CD4-positive, alpha-beta T cell (primary cell): ENCODE results near the gene SYK. TPM values are rescaled to one million over a fixed set of nuclear protein-coding genes. Genes with fewer than 3 reads are reported as not detected.

Experiments used
- ATAC-seq: fragments of 200-7000 bp; cut with Tn5 transposase; one replicate; pipeline ENCODE4 v1.10.0; 2022; ENCODE audit warnings: mild to moderate bottlenecking; ENCODE audit not compliant: poor library complexity
- CTCF ChIA-PET: fragments of 350-600 bp; sonication (Branson Sonifier 250); formaldehyde crosslinking; loops from one replicate; lab custom pipeline; 2021; ENCODE audit warnings: antibody characterized with exemption, inconsistent platforms; lab: Charles Lee
- POLR2A ChIA-PET: fragments of 350-600 bp; sonication (Branson Sonifier 250); formaldehyde crosslinking; loops from one replicate; lab custom pipeline; 2021; ENCODE audit warnings: antibody characterized with exemption, inconsistent platforms; lab: Charles Lee
- DNase-seq, 14 experiments: peaks; one replicate each; pipeline ENCODE4 v3.0.0-alpha.2; 2013 to 2020; ENCODE audit warnings: mixed read lengths in 2 of 14
- H3K27ac ChIP-seq, 2 donors: one replicate each; pipeline versions ENCODE4 v1.5.1 to v1.7.0; 2013; ENCODE audit warnings: low read length in 2 of 2, low read depth in 1 of 2, mild to moderate bottlenecking in 1 of 2
- H3K27me3 ChIP-seq, 2 experiments: 1 replicate in 1 of 2; 2 replicates in 1 of 2; pipeline versions ENCODE4 v1.6.1 to v1.7.0; 2013; ENCODE audit warnings: low read length in 2 of 2, control low read depth in 1 of 2, mild to moderate bottlenecking in 1 of 2, moderate library complexity in 1 of 2; ENCODE audit not compliant: insufficient read depth in 2 of 2, control insufficient read depth in 1 of 2
- H3K36me3 ChIP-seq: one replicate; pipeline ENCODE4 v1.6.1; 2013; ENCODE audit warnings: low read length, control low read depth; ENCODE audit not compliant: insufficient read depth
- H3K4me1 ChIP-seq: one replicate; pipeline ENCODE4 v1.6.1; 2013; ENCODE audit warnings: low read length, control low read depth; ENCODE audit not compliant: insufficient read depth
- H3K4me3 ChIP-seq: one replicate; pipeline ENCODE4 v1.5.1; 2013; ENCODE audit warnings: mild to moderate bottlenecking, low read length, moderate library complexity
- H3K9me3 ChIP-seq, 2 experiments: 1 replicate in 1 of 2; 2 replicates in 1 of 2; pipeline versions ENCODE4 v1.6.1 to v1.7.0; 2013; ENCODE audit warnings: low read length in 2 of 2, mild to moderate bottlenecking in 2 of 2, control low read depth in 1 of 2, moderate library complexity in 1 of 2; ENCODE audit not compliant: control insufficient read depth in 1 of 2, insufficient read depth in 1 of 2
- H3K27ac Mint-ChIP-seq: one replicate; pipeline ENCODE4 v1.8.0; 2020; ENCODE audit warnings: mixed read lengths
- H3K27me3 Mint-ChIP-seq: one replicate; pipeline ENCODE4 v1.8.0; 2021; ENCODE audit warnings: mixed read lengths
- H3K36me3 Mint-ChIP-seq: one replicate; pipeline ENCODE4 v1.8.0; 2021; ENCODE audit warnings: low read depth, mixed read lengths
- H3K4me1 Mint-ChIP-seq: one replicate; pipeline ENCODE4 v1.8.0; 2021; ENCODE audit warnings: low read depth, mixed read lengths
- H3K4me3 Mint-ChIP-seq: one replicate; pipeline ENCODE4 v1.8.0; 2020; ENCODE audit warnings: mild to moderate bottlenecking, mixed read lengths
- H3K9me3 Mint-ChIP-seq: one replicate; pipeline ENCODE4 v1.8.0; 2020; ENCODE audit warnings: mixed read lengths
- intact Hi-C, 2 experiments: fragments of 100-400 bp; cut with DNase I in 1 of 2; cut with micrococcal nuclease in 1 of 2; formaldehyde crosslinking; loops; one replicate each; pipeline versions ENCODE4 v1.15.1 to v1.9.0; 2023 to 2025; cut with DNase I, micrococcal nuclease
- total RNA-seq, 174 experiments: library from RNA in 2 of 174; stranded (reverse) in 2 of 174; gene quantifications; one replicate each; pipeline ENCODE4 v1.2.3 and lab custom pipeline; 2021 to 2026
- TF ChIP-seq, protein P1 (sequence below): fragments of 200-600 bp; IDR thresholded peaks from one replicate; pipeline ENCODE4 v1.8.0; 2022; ENCODE audit warnings: antibody characterized with exemption, mild to moderate bottlenecking

Gene SYK
- total RNA-seq, 2 experiments from 2014 or later, result 1.1 to 1.2 TPM

DNA sequence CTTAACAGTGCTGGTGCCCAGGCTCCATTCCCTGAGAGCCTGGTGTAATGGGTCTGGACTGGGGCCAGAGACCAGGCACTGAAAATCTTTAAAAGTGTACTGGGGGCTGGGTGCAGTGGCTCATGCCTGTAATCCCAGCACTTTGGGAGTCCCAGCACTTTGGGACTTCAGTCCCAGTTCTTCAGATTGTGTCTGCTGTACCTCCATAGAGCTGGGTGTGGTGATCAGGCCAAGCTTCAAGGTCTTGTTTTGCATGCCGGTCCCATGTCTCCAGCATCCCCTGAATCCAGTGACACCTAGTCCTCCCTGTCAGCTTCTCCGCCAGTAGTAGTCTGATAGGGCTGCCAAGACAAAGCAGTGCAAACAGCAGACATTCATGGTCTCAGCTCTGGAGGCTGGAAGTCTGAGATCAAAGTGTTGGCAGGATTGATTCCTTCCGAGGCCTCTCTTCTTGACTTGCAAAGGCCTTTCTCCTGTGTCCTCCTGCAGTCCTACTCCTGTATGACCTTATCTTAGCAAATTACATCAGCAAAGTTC, 108.2 kb downstream of the SYK start:
- Histone ChIP-seq H3K27ac (no peak overlapping the region), H3K4me3 (no peak overlapping the region), H3K27me3 (no peaks in the 10 kb centered on the region), H3K36me3 (no peaks in the 10 kb centered on the region), H3K9me3 (no peaks in the 10 kb centered on the region), H3K4me1 (no peaks in the 10 kb centered on the region)
- Mint-ChIP-seq H3K27me3 (no peaks in the 10 kb centered on the region), H3K9me3 (no peaks in the 10 kb centered on the region), H3K4me1 (no peaks in the 10 kb centered on the region), H3K36me3 (no peaks in the 10 kb centered on the region), H3K4me3 (no peak overlapping the region), H3K27ac (no peak overlapping the region)
- intact Hi-C loops, result loop anchor here in 1 of 2 experiments (10.0 kb wide), 1 partner anchor 345 kb away; no protein-coding TSS in a partner anchor
- POLR2A ChIA-PET, result no interaction called here
- ATAC-seq, result no peak
- CTCF ChIA-PET, result no interaction called here
- TF ChIP-seq, protein P1, sequence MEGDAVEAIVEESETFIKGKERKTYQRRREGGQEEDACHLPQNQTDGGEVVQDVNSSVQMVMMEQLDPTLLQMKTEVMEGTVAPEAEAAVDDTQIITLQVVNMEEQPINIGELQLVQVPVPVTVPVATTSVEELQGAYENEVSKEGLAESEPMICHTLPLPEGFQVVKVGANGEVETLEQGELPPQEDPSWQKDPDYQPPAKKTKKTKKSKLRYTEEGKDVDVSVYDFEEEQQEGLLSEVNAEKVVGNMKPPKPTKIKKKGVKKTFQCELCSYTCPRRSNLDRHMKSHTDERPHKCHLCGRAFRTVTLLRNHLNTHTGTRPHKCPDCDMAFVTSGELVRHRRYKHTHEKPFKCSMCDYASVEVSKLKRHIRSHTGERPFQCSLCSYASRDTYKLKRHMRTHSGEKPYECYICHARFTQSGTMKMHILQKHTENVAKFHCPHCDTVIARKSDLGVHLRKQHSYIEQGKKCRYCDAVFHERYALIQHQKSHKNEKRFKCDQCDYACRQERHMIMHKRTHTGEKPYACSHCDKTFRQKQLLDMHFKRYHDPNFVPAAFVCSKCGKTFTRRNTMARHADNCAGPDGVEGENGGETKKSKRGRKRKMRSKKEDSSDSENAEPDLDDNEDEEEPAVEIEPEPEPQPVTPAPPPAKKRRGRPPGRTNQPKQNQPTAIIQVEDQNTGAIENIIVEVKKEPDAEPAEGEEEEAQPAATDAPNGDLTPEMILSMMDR, result no peak
- no peak for DNase-seq

DNA sequence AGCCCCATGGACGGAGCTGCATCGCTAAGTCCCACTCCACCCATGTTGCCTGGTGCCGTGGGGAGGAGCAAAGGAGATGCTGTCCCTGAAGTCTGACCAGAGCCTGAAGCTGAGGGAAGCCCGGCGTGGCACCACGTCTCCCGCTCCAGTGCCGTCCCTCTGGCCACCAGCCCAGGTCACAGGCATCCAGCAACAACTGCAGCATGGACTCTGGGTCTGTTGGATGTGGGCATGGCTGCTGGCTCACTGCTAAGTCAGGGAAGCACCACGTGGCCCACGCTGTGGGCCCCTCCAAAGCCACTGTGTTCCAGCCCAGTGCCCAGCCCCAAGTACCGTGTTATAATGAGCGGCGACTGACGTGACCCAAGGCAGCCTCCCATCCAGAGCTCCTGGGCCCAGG, 112.6 kb downstream of the SYK start:
- no peak overlapping the region for H3K27ac ChIP-seq
- POLR2A ChIA-PET, result interaction anchor here (0.7 to 1.5 kb wide), 2 partner anchors 77 to 512 kb away, joined by 4 to 11 read pairs; no protein-coding TSS in a partner anchor
- no peaks in the 10 kb centered on the region for H3K9me3 ChIP-seq
- H3K36me3 ChIP-seq, result no peaks in the 10 kb centered on the region
- CTCF ChIA-PET, result interaction anchor here (1.1 to 2.1 kb wide), 6 partner anchors 510 to 820 kb away, joined by 3 to 19 read pairs (median 5); partner anchors contain the start of gene NFIL3
- H3K4me1 Mint-ChIP-seq, result no peaks in the 10 kb centered on the region
- no peaks in the 10 kb centered on the region for H3K27me3 Mint-ChIP-seq
- ATAC-seq (no peak), DNase-seq (no peak)
- TF ChIP-seq, protein P1, result no peak
- intact Hi-C loops, result loop anchor here in 1 of 2 experiments (2.0 to 10.0 kb wide), 2 partner anchors 341 to 821 kb away; no protein-coding TSS in a partner anchor
- no peaks in the 10 kb centered on the region for H3K9me3 Mint-ChIP-seq
- H3K27ac Mint-ChIP-seq, result no peak overlapping the region
- no peaks in the 10 kb centered on the region for H3K36me3 Mint-ChIP-seq
- no peaks in the 10 kb centered on the region for H3K4me1 ChIP-seq
- H3K4me3 ChIP-seq, result no peak overlapping the region
- no peaks in the 10 kb centered on the region for H3K27me3 ChIP-seq
- H3K4me3 Mint-ChIP-seq, result no peak overlapping the region

DNA sequence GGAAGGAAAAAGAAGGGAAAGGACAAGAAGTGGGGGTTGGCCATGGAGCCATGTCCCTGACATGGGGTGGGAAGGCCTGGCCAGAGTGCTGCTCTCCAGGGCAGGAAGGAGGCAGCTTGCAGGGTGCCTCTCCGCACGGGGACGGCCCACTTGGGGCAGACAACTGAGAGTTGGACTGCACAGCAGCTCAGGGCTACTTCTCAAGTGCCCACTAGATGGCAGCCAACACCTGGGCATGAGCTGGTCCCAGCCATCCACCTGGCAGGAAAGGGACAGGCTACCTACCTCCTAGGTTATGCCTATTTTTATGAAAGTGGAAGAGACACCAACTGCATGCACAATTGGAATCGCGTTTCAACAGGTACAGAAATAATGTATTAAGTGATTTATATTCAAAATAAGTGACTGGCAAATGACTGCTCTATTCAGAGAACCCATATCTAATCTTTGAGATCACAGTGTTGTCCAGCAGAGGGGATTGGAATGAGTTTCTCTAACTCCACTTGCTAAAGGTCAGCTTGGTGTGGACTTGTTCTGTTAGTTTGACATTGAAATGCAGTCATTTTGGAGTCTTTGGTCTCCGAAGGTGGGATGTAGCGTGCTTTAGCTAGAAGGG, 113.4 kb downstream of the SYK start:
- ATAC-seq, result peak; percentile 95
- no peaks in the 10 kb centered on the region for H3K27me3 Mint-ChIP-seq
- H3K4me1 ChIP-seq, result no peaks in the 10 kb centered on the region
- no peaks in the 10 kb centered on the region for H3K9me3 Mint-ChIP-seq
- CTCF ChIA-PET, result interaction anchor here (1.0 to 2.1 kb wide), 8 partner anchors 307 to 916 kb away, joined by 3 to 19 read pairs (median 4); partner anchors contain the start of gene NFIL3
- H3K4me3 ChIP-seq, result no peak overlapping the region
- no peaks in the 10 kb centered on the region for H3K9me3 ChIP-seq
- intact Hi-C loops, result loop anchor here (1.0 to 10.0 kb wide), 8 partner anchors 122 to 820 kb away; no protein-coding TSS in a partner anchor
- no peaks in the 10 kb centered on the region for H3K36me3 Mint-ChIP-seq
- H3K27ac Mint-ChIP-seq, result no peak overlapping the region
- POLR2A ChIA-PET, result interaction anchor here (0.7 to 1.5 kb wide), 2 partner anchors 77 to 511 kb away, joined by 4 to 11 read pairs; no protein-coding TSS in a partner anchor
- no peaks in the 10 kb centered on the region for H3K4me1 Mint-ChIP-seq
- H3K27me3 ChIP-seq, result no peaks in the 10 kb centered on the region
- TF ChIP-seq, protein P1, result peak; percentile 93
- H3K4me3 Mint-ChIP-seq, result no peak overlapping the region
- H3K27ac ChIP-seq, result no peak overlapping the region
- peak; percentile 58 to 87 (median 64) for DNase-seq
- H3K36me3 ChIP-seq, result no peaks in the 10 kb centered on the region
